Sigmoid colon (tissue), 4 donors: ENCODE results near the gene AKR1C4.

Experiments
- CTCF ChIP-seq, 4 experiments: fragments of 450-650 bp in 3 of 4; fragments of 200-600 bp in 1 of 4; IDR thresholded peaks; one replicate each; pipeline ENCODE4 v1.5.1; 2016 to 2019; ENCODE audit warnings: antibody characterized with exemption in 4 of 4, mild to moderate bottlenecking in 3 of 4, moderate library complexity in 2 of 4
- EP300 ChIP-seq, 4 donors: sonication (generic); formaldehyde crosslinking; IDR thresholded peaks; one replicate each; pipeline ENCODE4 v1.6.1; 2017; ENCODE audit warnings: antibody characterized with exemption in 4 of 4
- POLR2A ChIP-seq, 2 donors: fragments of 450-650 bp; IDR thresholded peaks; one replicate each; pipeline ENCODE4 v1.6.1; 2016; ENCODE audit warnings: antibody characterized with exemption in 2 of 2, mild to moderate bottlenecking in 2 of 2, moderate library complexity in 2 of 2

DNA sequence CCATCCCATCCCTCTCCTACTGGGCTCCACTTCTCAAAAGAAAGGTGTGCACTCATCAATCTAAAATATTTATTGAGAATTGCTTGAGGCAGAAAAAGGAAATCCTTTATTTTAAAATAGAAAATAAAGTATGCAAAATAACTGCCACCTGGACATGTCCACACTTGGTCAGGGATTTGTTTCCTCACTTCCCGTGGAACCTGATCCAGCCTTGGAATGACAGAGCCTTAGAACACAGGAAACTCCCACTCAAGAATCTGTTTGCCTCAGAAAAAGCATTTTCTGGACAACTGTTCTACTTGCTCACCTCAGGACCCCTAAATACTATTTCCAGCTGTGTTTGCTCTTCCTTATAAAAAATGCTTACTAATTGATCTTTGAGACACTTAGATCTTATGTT lies 40.7 kb upstream of the AKR1C4 start:
- TF ChIP-seq CTCF (IDR thresholded peaks at IDR 0.05), result no peak
- no peak for TF ChIP-seq POLR2A (IDR thresholded peaks at IDR 0.05)
- no peak for TF ChIP-seq EP300 (IDR thresholded peaks at IDR 0.05)
